HepG2 (cell line): Measurements from ENCODE around the gene C20orf204. TPM values are rescaled to one million over a fixed set of nuclear protein-coding genes. Genes with fewer than 3 reads are reported as not detected.

Experiments
- AGO2 ChIP-seq: fragments of 200-400 bp; formaldehyde crosslinking; optimal IDR thresholded peaks from 2 replicates; pipeline ENCODE3; 2017; ENCODE audit warnings: mild to moderate bottlenecking, low read depth, low read length, moderate library complexity
- ATF1 ChIP-seq: IDR thresholded peaks from 2 replicates; pipeline ENCODE4 v1.6.1; 2016; ENCODE audit warnings: mild to moderate bottlenecking, control low read depth
- ELK4 ChIP-seq: sonication (generic); formaldehyde crosslinking; IDR thresholded peaks from 2 replicates; pipeline ENCODE4 v1.9.0; 2021; ENCODE audit warnings: missing genetic modification reagents, borderline replicate concordance
- GABPA ChIP-seq, 2 experiments: IDR thresholded peaks; 2 replicates each; pipeline ENCODE4 v1.6.1; 2011 to 2016; ENCODE audit warnings: low read depth in 2 of 2, low read length in 1 of 2, missing biosample characterization in 1 of 2, missing genetic modification characterization in 1 of 2
- HINFP ChIP-seq: sonication (generic); formaldehyde crosslinking; IDR thresholded peaks from 2 replicates; pipeline ENCODE4 v1.4.0; 2020; ENCODE audit warnings: low read depth, mild to moderate bottlenecking, missing genetic modification reagents
- KDM6A ChIP-seq: IDR thresholded peaks from 2 replicates; pipeline ENCODE4 v1.6.1; 2016; ENCODE audit warnings: low read depth
- MTA3 ChIP-seq: sonication (generic); formaldehyde crosslinking; IDR thresholded peaks from 2 replicates; pipeline ENCODE4 v1.4.0; 2020; ENCODE audit warnings: missing genetic modification reagents
- NR2F6 ChIP-seq, 2 experiments: IDR thresholded peaks; 2 replicates each; pipeline ENCODE4 v1.6.1; 2016; ENCODE audit warnings: antibody characterized with exemption in 1 of 2, mild to moderate bottlenecking in 1 of 2
- RFX1 ChIP-seq: fragments of 450-650 bp; IDR thresholded peaks from 2 replicates; pipeline ENCODE4 v1.6.1; 2017
- SIN3A ChIP-seq: IDR thresholded peaks from 2 replicates; pipeline ENCODE4 v1.6.1; 2011; ENCODE audit warnings: low read depth, mild to moderate bottlenecking, control low read depth, low read length, borderline replicate concordance
- SIX1 ChIP-seq: sonication (generic); formaldehyde crosslinking; IDR thresholded peaks from 2 replicates; pipeline ENCODE4 v1.4.0; 2020; ENCODE audit warnings: missing genetic modification reagents, borderline replicate concordance
- TBX3 ChIP-seq: fragments of 450-650 bp; IDR thresholded peaks from 2 replicates; pipeline ENCODE4 v1.6.1; 2017; ENCODE audit warnings: antibody characterized with exemption, mild to moderate bottlenecking, inconsistent platforms, borderline replicate concordance
- THAP9 ChIP-seq: sonication (generic); formaldehyde crosslinking; IDR thresholded peaks from 2 replicates; pipeline ENCODE4; 2020; ENCODE audit warnings: missing genetic modification reagents, mild to moderate bottlenecking, borderline replicate concordance
- ZBTB37 ChIP-seq: sonication (generic); formaldehyde crosslinking; IDR thresholded peaks from 2 replicates; pipeline ENCODE4 v1.4.0; 2020; ENCODE audit warnings: mild to moderate bottlenecking, missing genetic modification reagents
- ZNF136 ChIP-seq: sonication (generic); formaldehyde crosslinking; IDR thresholded peaks from 2 replicates; pipeline ENCODE4 v1.8.1; 2022; ENCODE audit warnings: low read depth, mild to moderate bottlenecking, moderate library complexity, missing genetic modification reagents
- ZNF20 ChIP-seq: sonication (generic); formaldehyde crosslinking; IDR thresholded peaks from 2 replicates; pipeline ENCODE4 v1.4.0; 2020; ENCODE audit warnings: mild to moderate bottlenecking, moderate library complexity, missing genetic modification reagents
- ZNF350 ChIP-seq: sonication (generic); formaldehyde crosslinking; IDR thresholded peaks from 2 replicates; pipeline ENCODE4 v1.4.0; 2020; ENCODE audit warnings: mild to moderate bottlenecking, low read depth, missing genetic modification reagents, borderline replicate concordance
- ZNF382 ChIP-seq: sonication (generic); formaldehyde crosslinking; IDR thresholded peaks from 2 replicates; pipeline ENCODE4 v1.5.0; 2020; ENCODE audit warnings: missing genetic modification reagents, mild to moderate bottlenecking, borderline replicate concordance
- ZNF639 ChIP-seq: conservative IDR thresholded peaks from 2 replicates; pipeline ENCODE4 v1.6.1; 2018; ENCODE audit warnings: missing genetic modification reagents
- polyA plus RNA-seq, 8 experiments: library from polyadenylated mRNA; depleted of rRNA in 3 of 8; stranded (reverse) in 7 of 8; unstranded in 1 of 8; fragments of >200 nt; fragmentation: Illumina TruSeq in 4 of 8; extraction: Trizol in 4 of 8; gene quantifications; 2 replicates each; pipeline versions ENCODE4 v1.2.1 to v1.2.3, GENCODE V29; 2011 to 2016; ENCODE audit warnings: low read depth in 4 of 8, missing spikeins in 1 of 8, mixed read lengths in 1 of 8; ENCODE audit not compliant: insufficient read depth in 1 of 8
- total RNA-seq, 5 experiments: library from RNA; depleted of rRNA; stranded (reverse); fragments of >200 nt; fragmentation: Illumina TruSeq; extraction: Trizol; gene quantifications; 2 replicates each; pipeline ENCODE4 v1.2.3, GENCODE V29; 2016; ENCODE audit warnings: low read depth in 1 of 5

Gene C20orf204
- total and polyA plus RNA-seq, 2 of the 13 experiments (the other 11 are each of a cell fraction or from before 2014, with no cell fraction given), result 22.1 to 80.0 TPM

- TF ChIP-seq RFX1, result no peak
- no peak; the same call in 1 of the 2 replicates for TF ChIP-seq ZNF136 (CRISPR knock-in tag)
- TF ChIP-seq THAP9 (CRISPR knock-in tag), result no peak
- no peak for TF ChIP-seq ELK4
- TF ChIP-seq TBX3, result no peak; the same call in none of the 2 replicates
- peak; percentile 91; the same call in 1 of the 2 replicates for TF ChIP-seq ZBTB37 (CRISPR knock-in tag)
- TF ChIP-seq ZNF20 (CRISPR knock-in tag), result no peak
- no peak for TF ChIP-seq ATF1 (CRISPR knock-in tag)
- peak; percentile 79; the same call in 1 of the 2 replicates for TF ChIP-seq KDM6A (CRISPR knock-in tag)
- TF ChIP-seq ZNF382 (CRISPR knock-in tag), result no peak
- no peak for TF ChIP-seq GABPA (IDR thresholded peaks at IDR 0.05; ENCODE audit: low read depth, low read length)
- peak; percentile 39; the same call in 1 of the 2 replicates for TF ChIP-seq GABPA (CRISPR knock-in tag; IDR thresholded peaks at IDR 0.05; ENCODE audit: low read depth)
- peak; percentile 92 for TF ChIP-seq AGO2
- TF ChIP-seq HINFP (CRISPR knock-in tag), result peak; percentile 83; the same call in 1 of the 2 replicates
- TF ChIP-seq SIN3A, result peak; percentile 47; the same call in 1 of the 2 replicates
- peak; percentile 7; the same call in 1 of the 2 replicates for TF ChIP-seq ZNF639
- no peak for TF ChIP-seq MTA3 (CRISPR knock-in tag)
- peak; percentile 49 for TF ChIP-seq NR2F6 (IDR thresholded peaks at IDR 0.05)
- peak; percentile 74 for TF ChIP-seq NR2F6 (CRISPR knock-in tag; IDR thresholded peaks at IDR 0.05)
- TF ChIP-seq ZNF350, result no peak; the same call in 1 of the 2 replicates
- TF ChIP-seq SIX1 (CRISPR knock-in tag), result peak; percentile 57; the same call in 1 of the 2 replicates
Observed at GRCh38 chr20:64024141-64024990, 11.6 kb upstream of the C20orf204 start (continued).
